ENCODE measurements around the gene KRTAP16-1.

KRTAP16-1 gene

GRCh38 chr17:41338961-41339485 lies 29.9 kb upstream of the KRTAP16-1 start:
- Histone ChIP-seq H3K79me1 (replicated peaks; ENCODE audit: low read length, poor library complexity, severe bottlenecking) (no peaks in the 10 kb centered on the region), H2BK12ac (ENCODE audit: low read length in 2 of 2) (no peak overlapping the region)

GRCh38 chr17:41335747-41336146 lies 26.6 kb upstream of the KRTAP16-1 start:
- H4K8ac ChIP-seq (ENCODE audit: low read length) = no peak overlapping the region
- no peak overlapping the region for H4K91ac ChIP-seq (ENCODE audit: low read length)
- no peak overlapping the region for H3K4me3 ChIP-seq (ENCODE audit: insufficient read depth in 1 of 2, low read depth in 1 of 2, low read length in 2 of 2)
- no peak overlapping the region for H3K14ac ChIP-seq (ENCODE audit: low read length in 2 of 2)
- H2AFZ ChIP-seq (ENCODE audit: low read depth, low read length) = no peak overlapping the region
- no peak overlapping the region for H3K23ac ChIP-seq (ENCODE audit: low read length in 2 of 2)
- no peak overlapping the region for H3K27ac ChIP-seq (ENCODE audit: low read length, poor library complexity, severe bottlenecking)
- WGBS = no CpG with 5 or more reads among the region's 1 CpG
- H3K9me3 ChIP-seq (ENCODE audit: control insufficient read depth, low read length) = peaks cover 3% of the 10 kb centered on the region
- H3K4me2 ChIP-seq (ENCODE audit: low read length, poor library complexity, severe bottlenecking) = no peak overlapping the region
- no peaks in the 10 kb centered on the region for H3K79me1 ChIP-seq (replicated peaks; ENCODE audit: low read length, poor library complexity, severe bottlenecking)
- no peak overlapping the region for H2BK120ac ChIP-seq (ENCODE audit: low read depth, low read length)
- H2BK5ac ChIP-seq (ENCODE audit: low read depth, low read length, poor library complexity, severe bottlenecking) = no peak overlapping the region
- H3K27me3 ChIP-seq (ENCODE audit: control insufficient read depth in 1 of 2, insufficient read depth in 1 of 2, low read length in 2 of 2) = peaks cover 0 to 46% of the 10 kb centered on the region in 2 experiments
- no peak overlapping the region for H3K4ac ChIP-seq (ENCODE audit: low read depth in 1 of 2, low read length in 2 of 2)
- no peak overlapping the region for H2AK5ac ChIP-seq (ENCODE audit: low read length, severe bottlenecking)
- no peak overlapping the region for H2BK15ac ChIP-seq (ENCODE audit: low read depth, poor library complexity, severe bottlenecking)
- DNase-seq = no peak
- H3K36me3 ChIP-seq (ENCODE audit: control insufficient read depth in 1 of 2, insufficient read depth in 2 of 2, low read depth in 1 of 2, low read length in 2 of 2) = no peaks in the 10 kb centered on the region
- H3K9ac ChIP-seq (ENCODE audit: low read length) = no peak overlapping the region
- peaks cover 11% of the 10 kb centered on the region for H3K4me1 ChIP-seq (ENCODE audit: control insufficient read depth, insufficient read depth, low read depth, low read length)
- H2BK12ac ChIP-seq (ENCODE audit: low read length in 2 of 2) = no peak overlapping the region
- no peak overlapping the region for H3K18ac ChIP-seq (ENCODE audit: low read depth in 1 of 2, low read length in 2 of 2)

More at GRCh38 chr17:41338961-41339485, 29.9 kb upstream of the KRTAP16-1 start:
- H2AFZ ChIP-seq (ENCODE audit: low read depth, low read length) = no peak overlapping the region
- H3K27me3 ChIP-seq (ENCODE audit: control insufficient read depth in 1 of 2, insufficient read depth in 1 of 2, low read length in 2 of 2) = peaks cover 0 to 35% of the 10 kb centered on the region in 2 experiments
- peaks cover 13% of the 10 kb centered on the region for H3K4me1 ChIP-seq (ENCODE audit: control insufficient read depth, insufficient read depth, low read depth, low read length)
- H3K18ac ChIP-seq (ENCODE audit: low read depth in 1 of 2, low read length in 2 of 2) = no peak overlapping the region
- H3K27ac ChIP-seq (ENCODE audit: low read length, poor library complexity, severe bottlenecking) = no peak overlapping the region
- no peak overlapping the region for H2AK5ac ChIP-seq (ENCODE audit: low read length, severe bottlenecking)
- H3K9ac ChIP-seq (ENCODE audit: low read length) = no peak overlapping the region
- H4K91ac ChIP-seq (ENCODE audit: low read length) = no peak overlapping the region
- peak; percentile 69 for DNase-seq
- peaks cover 28% of the 10 kb centered on the region for H3K9me3 ChIP-seq (ENCODE audit: control insufficient read depth, low read length)
- no peak overlapping the region for H2BK5ac ChIP-seq (ENCODE audit: low read depth, low read length, poor library complexity, severe bottlenecking)
- H3K14ac ChIP-seq (ENCODE audit: low read length in 2 of 2) = no peak overlapping the region
- H3K23ac ChIP-seq (ENCODE audit: low read length in 2 of 2) = no peak overlapping the region
- H3K36me3 ChIP-seq (ENCODE audit: control insufficient read depth in 1 of 2, insufficient read depth in 2 of 2, low read depth in 1 of 2, low read length in 2 of 2) = no peaks in the 10 kb centered on the region
- H3K4me2 ChIP-seq (ENCODE audit: low read length, poor library complexity, severe bottlenecking) = no peak overlapping the region
- no peak overlapping the region for H2BK120ac ChIP-seq (ENCODE audit: low read depth, low read length)
- WGBS = 62% methylated on average over 4 of the region's 5 CpGs
- H4K8ac ChIP-seq (ENCODE audit: low read length) = no peak overlapping the region
- no peak overlapping the region for H3K4ac ChIP-seq (ENCODE audit: low read depth in 1 of 2, low read length in 2 of 2)
- no peak overlapping the region for H3K4me3 ChIP-seq (ENCODE audit: insufficient read depth in 1 of 2, low read depth in 1 of 2, low read length in 2 of 2)
- H2BK15ac ChIP-seq (ENCODE audit: low read depth, poor library complexity, severe bottlenecking) = no peak overlapping the region

GRCh38 chr17:41334385-41335305 lies 25.5 kb upstream of the KRTAP16-1 start:
- H4K8ac ChIP-seq (ENCODE audit: low read length) = no peak overlapping the region
- no peak overlapping the region for H2BK120ac ChIP-seq (ENCODE audit: low read depth, low read length)
- peaks cover 0 to 36% of the 10 kb centered on the region in 2 experiments for H3K27me3 ChIP-seq (ENCODE audit: control insufficient read depth in 1 of 2, insufficient read depth in 1 of 2, low read length in 2 of 2)
- no peak overlapping the region for H3K18ac ChIP-seq (ENCODE audit: low read depth in 1 of 2, low read length in 2 of 2)
- H2BK12ac ChIP-seq (ENCODE audit: low read length in 2 of 2) = no peak overlapping the region
- WGBS = 68% methylated on average over 6 of the region's 6 CpGs
- H3K9me3 ChIP-seq (ENCODE audit: control insufficient read depth, low read length) = no peaks in the 10 kb centered on the region
- H3K4ac ChIP-seq (ENCODE audit: low read depth in 1 of 2, low read length in 2 of 2) = no peak overlapping the region
- no peak overlapping the region for H3K9ac ChIP-seq (ENCODE audit: low read length)
- H2AK5ac ChIP-seq (ENCODE audit: low read length, severe bottlenecking) = no peak overlapping the region
- H2BK15ac ChIP-seq (ENCODE audit: low read depth, poor library complexity, severe bottlenecking) = no peak overlapping the region
- no peaks in the 10 kb centered on the region for H3K79me1 ChIP-seq (replicated peaks; ENCODE audit: low read length, poor library complexity, severe bottlenecking)
- H3K4me1 ChIP-seq (ENCODE audit: control insufficient read depth, insufficient read depth, low read depth, low read length) = peaks cover 8% of the 10 kb centered on the region
- H4K91ac ChIP-seq (ENCODE audit: low read length) = no peak overlapping the region
- H3K4me3 ChIP-seq (ENCODE audit: insufficient read depth in 1 of 2, low read depth in 1 of 2, low read length in 2 of 2) = no peak overlapping the region
- H3K36me3 ChIP-seq (ENCODE audit: control insufficient read depth in 1 of 2, insufficient read depth in 2 of 2, low read depth in 1 of 2, low read length in 2 of 2) = no peaks in the 10 kb centered on the region
- H3K27ac ChIP-seq (ENCODE audit: low read length, poor library complexity, severe bottlenecking) = no peak overlapping the region
- DNase-seq = no peak
- no peak overlapping the region for H2BK5ac ChIP-seq (ENCODE audit: low read depth, low read length, poor library complexity, severe bottlenecking)
- H3K4me2 ChIP-seq (ENCODE audit: low read length, poor library complexity, severe bottlenecking) = no peak overlapping the region
- no peak overlapping the region for H2AFZ ChIP-seq (ENCODE audit: low read depth, low read length)
- no peak overlapping the region for H3K23ac ChIP-seq (ENCODE audit: low read length in 2 of 2)
- H3K14ac ChIP-seq (ENCODE audit: low read length in 2 of 2) = no peak overlapping the region

GRCh38 chr17:41333836-41334235 lies 24.7 kb upstream of the KRTAP16-1 start:
- H3K4me3 ChIP-seq (ENCODE audit: insufficient read depth in 1 of 2, low read depth in 1 of 2, low read length in 2 of 2) = no peak overlapping the region
- H2BK120ac ChIP-seq (ENCODE audit: low read depth, low read length) = no peak overlapping the region
- H3K14ac ChIP-seq (ENCODE audit: low read length in 2 of 2) = no peak overlapping the region
- no peak overlapping the region for H3K23ac ChIP-seq (ENCODE audit: low read length in 2 of 2)
- no peak overlapping the region for H3K27ac ChIP-seq (ENCODE audit: low read length, poor library complexity, severe bottlenecking)
- no peak overlapping the region for H3K4me2 ChIP-seq (ENCODE audit: low read length, poor library complexity, severe bottlenecking)
- no peak overlapping the region for H2BK15ac ChIP-seq (ENCODE audit: low read depth, poor library complexity, severe bottlenecking)
- 92% methylated on average over 3 of the region's 3 CpGs for WGBS
- H4K91ac ChIP-seq (ENCODE audit: low read length) = no peak overlapping the region
- H2BK12ac ChIP-seq (ENCODE audit: low read length in 2 of 2) = no peak overlapping the region
- no peaks in the 10 kb centered on the region for H3K79me1 ChIP-seq (replicated peaks; ENCODE audit: low read length, poor library complexity, severe bottlenecking)
- DNase-seq = no peak
- no peak overlapping the region for H3K18ac ChIP-seq (ENCODE audit: low read depth in 1 of 2, low read length in 2 of 2)
- no peak overlapping the region for H3K4ac ChIP-seq (ENCODE audit: low read depth in 1 of 2, low read length in 2 of 2)
- H3K27me3 ChIP-seq (ENCODE audit: control insufficient read depth in 1 of 2, insufficient read depth in 1 of 2, low read length in 2 of 2) = peaks cover 0 to 29% of the 10 kb centered on the region in 2 experiments
- no peaks in the 10 kb centered on the region for H3K36me3 ChIP-seq (ENCODE audit: control insufficient read depth in 1 of 2, insufficient read depth in 2 of 2, low read depth in 1 of 2, low read length in 2 of 2)
- H2AFZ ChIP-seq (ENCODE audit: low read depth, low read length) = no peak overlapping the region
- H3K9me3 ChIP-seq (ENCODE audit: control insufficient read depth, low read length) = no peaks in the 10 kb centered on the region
- no peak overlapping the region for H3K9ac ChIP-seq (ENCODE audit: low read length)
- H2AK5ac ChIP-seq (ENCODE audit: low read length, severe bottlenecking) = no peak overlapping the region
- no peak overlapping the region for H2BK5ac ChIP-seq (ENCODE audit: low read depth, low read length, poor library complexity, severe bottlenecking)
- H3K4me1 ChIP-seq (ENCODE audit: control insufficient read depth, insufficient read depth, low read depth, low read length) = peaks cover 12% of the 10 kb centered on the region
- H4K8ac ChIP-seq (ENCODE audit: low read length) = no peak overlapping the region

All from mesenchymal stem cell (in vitro differentiated cells and primary cell).